Esophagus muscularis mucosa (tissue), 3 donors: Measurements from ENCODE around the gene BAZ2A.

Source experiments
- CTCF ChIP-seq, 3 experiments: fragments of 200-600 bp in 2 of 3; fragments of 450-650 bp in 1 of 3; sonication (generic) in 2 of 3; IDR thresholded peaks; one replicate each; pipeline ENCODE4 v1.5.1; 2017 to 2019; ENCODE audit warnings: antibody characterized with exemption in 3 of 3, mild to moderate bottlenecking in 2 of 3, moderate library complexity in 1 of 3
- POLR2AphosphoS5 ChIP-seq, 2 donors: sonication (generic); formaldehyde crosslinking; IDR thresholded peaks; one replicate each; pipeline ENCODE4 v1.6.1; 2017; ENCODE audit warnings: antibody characterized with exemption in 2 of 2

- TF ChIP-seq CTCF (IDR thresholded peaks at IDR 0.05) (no peak), POLR2AphosphoS5 (IDR thresholded peaks at IDR 0.05) (no peak)
Observed at GRCh38 chr12:56668197-56668457, 38.0 kb upstream of the BAZ2A start.
